HepG2 (cell line): ENCODE measurements around the gene CD72. TPM values are rescaled to one million over a fixed set of nuclear protein-coding genes. Genes with fewer than 3 reads are reported as not detected.

Experiments used
- HMGXB4 ChIP-seq, 2 experiments: sonication (generic) in 1 of 2; formaldehyde crosslinking in 1 of 2; IDR thresholded peaks; 2 replicates each; pipeline versions ENCODE4 v1.4.0 to v1.6.1; 2018 to 2020; ENCODE audit warnings: missing genetic modification reagents in 2 of 2, borderline replicate concordance in 1 of 2, low read depth in 1 of 2, mild to moderate bottlenecking in 1 of 2, missing biosample characterization in 1 of 2
- HNF4G ChIP-seq, 2 experiments: sonication (generic) in 1 of 2; formaldehyde crosslinking in 1 of 2; IDR thresholded peaks; 2 replicates each; pipeline versions ENCODE4 v1.4.0 to v1.6.1; 2011 to 2020; ENCODE audit warnings: borderline replicate concordance in 2 of 2, low read depth in 2 of 2, mild to moderate bottlenecking in 2 of 2, low read length in 1 of 2, missing genetic modification reagents in 1 of 2, moderate library complexity in 1 of 2
- KDM3A ChIP-seq: IDR thresholded peaks from 2 replicates; pipeline ENCODE4 v1.6.1; 2018; ENCODE audit warnings: low read depth, missing compliant biosample characterization
- PHF21A ChIP-seq: sonication (generic); formaldehyde crosslinking; IDR thresholded peaks from 2 replicates; pipeline ENCODE4 v1.5.0; 2020; ENCODE audit warnings: mild to moderate bottlenecking, missing genetic modification reagents
- POLR2AphosphoS5 ChIP-seq: IDR thresholded peaks from 2 replicates; pipeline ENCODE4 v1.6.1; 2012; ENCODE audit warnings: low read depth, low read length
- RAD21 ChIP-seq: fragments of 450-650 bp; formaldehyde crosslinking; IDR thresholded peaks from 2 replicates; pipeline ENCODE4 v1.5.0; 2020; ENCODE audit warnings: mild to moderate bottlenecking
- RELA ChIP-seq: sonication (generic); formaldehyde crosslinking; IDR thresholded peaks from 2 replicates; pipeline ENCODE4 v1.4.0; 2020; ENCODE audit warnings: missing genetic modification reagents
- TEAD3 ChIP-seq: optimal IDR thresholded peaks from 2 replicates; pipeline ENCODE3; 2016; ENCODE audit warnings: borderline replicate concordance
- THAP11 ChIP-seq: IDR thresholded peaks from 2 replicates; pipeline ENCODE4 v1.6.1; 2016; ENCODE audit warnings: missing biosample characterization, missing genetic modification reagents
- TOPORS ChIP-seq: sonication (generic); formaldehyde crosslinking; IDR thresholded peaks from 2 replicates; pipeline ENCODE4 v1.8.0; 2023; ENCODE audit warnings: mild to moderate bottlenecking, missing genetic modification reagents
- ZEB1 ChIP-seq: IDR thresholded peaks from 2 replicates; pipeline ENCODE4 v1.6.1; 2012; ENCODE audit warnings: mild to moderate bottlenecking, low read depth, inconsistent platforms; ENCODE audit not compliant: insufficient replicate concordance
- ZNF501 ChIP-seq: sonication (generic); formaldehyde crosslinking; IDR thresholded peaks from 2 replicates; pipeline ENCODE4 v1.5.1; 2020; ENCODE audit warnings: mild to moderate bottlenecking, moderate library complexity, missing genetic modification reagents
- ZNF567 ChIP-seq: sonication (generic); formaldehyde crosslinking; IDR thresholded peaks from 2 replicates; pipeline ENCODE4 v1.8.1; 2023; ENCODE audit warnings: mild to moderate bottlenecking, missing genetic modification reagents, borderline replicate concordance
- ZNF574 ChIP-seq: sonication (generic); formaldehyde crosslinking; IDR thresholded peaks from 2 replicates; pipeline ENCODE4 v1.4.0; 2020; ENCODE audit warnings: missing genetic modification reagents
- ZNF687 ChIP-seq: sonication (generic); formaldehyde crosslinking; IDR thresholded peaks from 2 replicates; pipeline ENCODE4 v1.5.1; 2020; ENCODE audit warnings: mild to moderate bottlenecking, missing genetic modification reagents, moderate library complexity
- ZNF740 ChIP-seq: sonication (generic); formaldehyde crosslinking; IDR thresholded peaks from 2 replicates; pipeline ENCODE4 v1.4.0; 2020; ENCODE audit warnings: missing genetic modification reagents
- ZNF746 ChIP-seq: sonication (generic); formaldehyde crosslinking; IDR thresholded peaks from 2 replicates; pipeline ENCODE4 v1.8.0; 2022; ENCODE audit warnings: mild to moderate bottlenecking, missing genetic modification reagents
- ZNF776 ChIP-seq: sonication (generic); formaldehyde crosslinking; IDR thresholded peaks from 2 replicates; pipeline ENCODE4 v1.4.0; 2020; ENCODE audit warnings: mild to moderate bottlenecking, missing genetic modification reagents
- ZNF841 ChIP-seq: sonication (generic); formaldehyde crosslinking; IDR thresholded peaks from 2 replicates; pipeline ENCODE4 v1.8.1; 2023; ENCODE audit warnings: missing genetic modification reagents, borderline replicate concordance
- polyA plus RNA-seq, 8 experiments: library from polyadenylated mRNA; depleted of rRNA in 3 of 8; stranded (reverse) in 7 of 8; unstranded in 1 of 8; fragments of >200 nt; fragmentation: Illumina TruSeq in 4 of 8; extraction: Trizol in 4 of 8; gene quantifications; 2 replicates each; pipeline versions ENCODE4 v1.2.1 to v1.2.3, GENCODE V29; 2011 to 2016; ENCODE audit warnings: low read depth in 4 of 8, missing spikeins in 1 of 8, mixed read lengths in 1 of 8; ENCODE audit not compliant: insufficient read depth in 1 of 8
- total RNA-seq, 5 experiments: library from RNA; depleted of rRNA; stranded (reverse); fragments of >200 nt; fragmentation: Illumina TruSeq; extraction: Trizol; gene quantifications; 2 replicates each; pipeline ENCODE4 v1.2.3, GENCODE V29; 2016; ENCODE audit warnings: low read depth in 1 of 5

The CD72 gene
- total and polyA plus RNA-seq, 2 of the 13 experiments (the other 11 are each of a cell fraction or from before 2014, with no cell fraction given), result 0.18 to 1.1 TPM

- TF ChIP-seq HNF4G (IDR thresholded peaks at IDR 0.05; ENCODE audit: borderline replicate concordance, low read depth, low read length) (no peak), HNF4G (CRISPR knock-in tag; IDR thresholded peaks at IDR 0.05; ENCODE audit: borderline replicate concordance, low read depth) (peak; percentile 44; the same call in 1 of the 2 replicates), RAD21 (CRISPR knock-in tag) (0 out of 2 replicates have a peak, but pooled peaks have one; percentile 39), ZNF776 (CRISPR knock-in tag) (no peak), RELA (CRISPR knock-in tag) (no peak), ZNF740 (CRISPR knock-in tag) (no peak), PHF21A (0 out of 2 replicates have a peak, but pooled peaks have one; percentile 18), ZNF567 (CRISPR knock-in tag) (0 out of 2 replicates have a peak, but pooled peaks have one; percentile 58), THAP11 (0 out of 2 replicates have a peak, but pooled peaks have one; percentile 13), ZNF841 (CRISPR knock-in tag) (no peak), TEAD3 (CRISPR knock-in tag) (peak; percentile 51), KDM3A (CRISPR knock-in tag) (peak; percentile 19; the same call in 1 of the 2 replicates), ZNF574 (CRISPR knock-in tag) (0 out of 2 replicates have a peak, but pooled peaks have one; percentile 24), TOPORS (CRISPR knock-in tag) (0 out of 2 replicates have a peak, but pooled peaks have one; percentile 12), ZNF501 (CRISPR knock-in tag) (0 out of 2 replicates have a peak, but pooled peaks have one; percentile 6), POLR2AphosphoS5 (no peak), ZNF687 (CRISPR knock-in tag) (peak; percentile 61), ZNF746 (CRISPR knock-in tag) (no peak), HMGXB4 (CRISPR knock-in tag; IDR thresholded peaks at IDR 0.05; ENCODE audit: borderline replicate concordance in 1 of 2, low read depth in 1 of 2) (0 out of 4 replicates have a peak, but pooled peaks of 1 of the 2 experiments have one; percentile 17), ZEB1 (peak; percentile 77)
Observed at GRCh38 chr9:35598866-35599590, 19.2 kb downstream of the CD72 start (continued).
